ENCODE results near the gene GPR137.
"Not testable (repeated sequence)": the region's sequence is repeated elsewhere in the genome, so short reads cannot be mapped to it uniquely, and the experiment has no call there.

Gene GPR137

GRCh38 chr11:64284962-64285884 is at the start of gene GPR137:
TSS of gene GPR137 (plus strand) at chr11:64285848. CDS start at chr11:64286525, 677 bp downstream.
- DNase-seq, result peak; percentile 90

- no peak for DNase-seq
Measured at GRCh38 chr11:64237484-64237951, 48.1 kb upstream of the GPR137 start.

- no peak for DNase-seq
Measured at GRCh38 chr11:64238076-64238475, 47.6 kb upstream of the GPR137 start.

- no peak for DNase-seq
Measured at GRCh38 chr11:64238999-64239398, 46.6 kb upstream of the GPR137 start.

GRCh38 chr11:64239662-64240434 is 45.8 kb upstream of the GPR137 start:
- no peak for DNase-seq

GRCh38 chr11:64240435-64241240 is 45.0 kb upstream of the GPR137 start, which contains the start of gene FKBP2:
TSS of gene FKBP2 (plus strand) at chr11:64241095. CDS start at chr11:64242388, 1,293 bp downstream.
- DNase-seq, result peak; percentile 96

GRCh38 chr11:64241241-64241490 is 44.5 kb upstream of the GPR137 start:
- DNase-seq, result peak; percentile 99

- DNase-seq, result no peak
Measured at GRCh38 chr11:64241491-64242374, 43.9 kb upstream of the GPR137 start.

- DNase-seq, result no peak
Measured at GRCh38 chr11:64243236-64243854, 42.3 kb upstream of the GPR137 start.

- no peak for DNase-seq
Measured at GRCh38 chr11:64244107-64244506, 41.5 kb upstream of the GPR137 start.

GRCh38 chr11:64244966-64245365 is 40.7 kb upstream of the GPR137 start:
- no peak for DNase-seq

GRCh38 chr11:64245401-64245796 is 40.2 kb upstream of the GPR137 start:
- no peak for DNase-seq

- peak; percentile 82 for DNase-seq
Measured at GRCh38 chr11:64245797-64246620, 39.6 kb upstream of the GPR137 start.

GRCh38 chr11:64246621-64246870 is 39.1 kb upstream of the GPR137 start:
- not testable (repeated sequence) for DNase-seq

GRCh38 chr11:64246871-64247728 is 38.5 kb upstream of the GPR137 start, which contains the start of gene PPP1R14B:
TSS of gene PPP1R14B (minus strand) at chr11:64246943. CDS start at chr11:64246673, 270 bp downstream.
- DNase-seq, result peak; percentile 71

- DNase-seq, result no peak
Measured at GRCh38 chr11:64247729-64248531, 37.7 kb upstream of the GPR137 start.

- no peak for DNase-seq
Measured at GRCh38 chr11:64248578-64248977, 37.1 kb upstream of the GPR137 start.

- no peak for DNase-seq
Measured at GRCh38 chr11:64249038-64249437, 36.6 kb upstream of the GPR137 start.
